ENCODE results near the gene ZNF722. TPM values are rescaled to one million over a fixed set of nuclear protein-coding genes. Genes with fewer than 3 reads are reported as not detected.
"Not testable (repeated sequence)": the region's sequence is repeated elsewhere in the genome, so short reads cannot be mapped to it uniquely, and the experiment has no call there.

Gene ZNF722
- total and polyA plus RNA-seq, 2 experiments from 2014 or later = not detected

- not testable (repeated sequence) for H3K4me1 ChIP-seq (ENCODE audit: insufficient read depth); H2AFZ ChIP-seq; H3K4me3 ChIP-seq; H3K27ac ChIP-seq (ENCODE audit: low read depth); H3K27ac Mint-ChIP-seq; H3K36me3 ChIP-seq (ENCODE audit: insufficient read depth); H3K4me1 Mint-ChIP-seq; DNase-seq (ENCODE audit: low spot score); H3K27me3 Mint-ChIP-seq (ENCODE audit: insufficient read depth, low read depth, poor library complexity); H3K4me2 ChIP-seq; H3K27me3 ChIP-seq (ENCODE audit: insufficient read depth); H3K9me2 ChIP-seq (ENCODE audit: insufficient read depth); H4K20me1 ChIP-seq (replicated peaks; ENCODE audit: insufficient read depth); H3K4me3 Mint-ChIP-seq; ATAC-seq; H3K79me2 ChIP-seq (replicated peaks; ENCODE audit: insufficient read depth); H3F3A ChIP-seq (replicated peaks; ENCODE audit: low read depth)
- Mint-ChIP-seq H3K9me3 (peaks cover 87% of the 10 kb centered on the region), H3K36me3 (ENCODE audit: low read depth) (peaks cover 29% of the 10 kb centered on the region)
Measured at GRCh38 chr7:64015496-64015895, 16.8 kb downstream of the ZNF722 start.

GRCh38 chr7:64035388-64035787, 36.7 kb downstream of the ZNF722 start:
- H3K9me3 Mint-ChIP-seq = peaks cover 100% of the 10 kb centered on the region
- H3K36me3 Mint-ChIP-seq (ENCODE audit: low read depth) = peaks cover 46% of the 10 kb centered on the region

GRCh38 chr7:64037095-64037494, 38.4 kb downstream of the ZNF722 start:
- peaks cover 8% of the 10 kb centered on the region for H3K27me3 Mint-ChIP-seq (ENCODE audit: insufficient read depth, low read depth, poor library complexity)
- H3K36me3 Mint-ChIP-seq (ENCODE audit: low read depth) = peaks cover 35% of the 10 kb centered on the region
- Histone ChIP-seq H4K20me1 (replicated peaks; ENCODE audit: insufficient read depth) (no peaks in the 10 kb centered on the region), H3K27me3 (ENCODE audit: insufficient read depth) (no peaks in the 10 kb centered on the region), H3K9me2 (ENCODE audit: insufficient read depth) (no peaks in the 10 kb centered on the region), H3K36me3 (ENCODE audit: insufficient read depth) (no peaks in the 10 kb centered on the region), H2AFZ (no peak overlapping the region), H3K4me1 (ENCODE audit: insufficient read depth) (no peaks in the 10 kb centered on the region), H3K79me2 (replicated peaks; ENCODE audit: insufficient read depth) (no peaks in the 10 kb centered on the region), H3K27ac (ENCODE audit: low read depth) (no peak overlapping the region), H3F3A (replicated peaks; ENCODE audit: low read depth) (no peaks in the 10 kb centered on the region), H3K4me2 (no peak overlapping the region), H3K4me3 (no peak overlapping the region)
- no peak for DNase-seq (ENCODE audit: low spot score)
- no peak for ATAC-seq
- H3K27ac Mint-ChIP-seq = no peak overlapping the region
- no peak overlapping the region for H3K4me3 Mint-ChIP-seq
- H3K9me3 Mint-ChIP-seq = peaks cover 98% of the 10 kb centered on the region
- TF ChIP-seq ZNF114 (CRISPR knock-in tag; IDR thresholded peaks at IDR 0.05) = no peak
- TF ChIP-seq EZH2phosphoT487 (IDR thresholded peaks at IDR 0.05; ENCODE audit: unreplicated experiment) = no peak
- no peaks in the 10 kb centered on the region for H3K4me1 Mint-ChIP-seq

More at GRCh38 chr7:64035388-64035787, 36.7 kb downstream of the ZNF722 start:
- Mint-ChIP-seq H3K27ac (no peak overlapping the region), H3K4me3 (no peak overlapping the region), H3K4me1 (no peaks in the 10 kb centered on the region), H3K27me3 (ENCODE audit: insufficient read depth, low read depth, poor library complexity) (peaks cover 4% of the 10 kb centered on the region)
- ATAC-seq (no peak), DNase-seq (ENCODE audit: low spot score) (no peak)
- TF ChIP-seq REST (IDR thresholded peaks at IDR 0.05; ENCODE audit: unreplicated experiment) = no peak
- no peak for TF ChIP-seq CREB1 (CRISPR knock-in tag; IDR thresholded peaks at IDR 0.05; ENCODE audit: low read depth)
- no peak overlapping the region for H3K4me3 ChIP-seq
- H2AFZ ChIP-seq = no peak overlapping the region
- H3K4me1 ChIP-seq (ENCODE audit: insufficient read depth) = no peaks in the 10 kb centered on the region
- no peaks in the 10 kb centered on the region for H3F3A ChIP-seq (replicated peaks; ENCODE audit: low read depth)
- no peaks in the 10 kb centered on the region for H3K9me2 ChIP-seq (ENCODE audit: insufficient read depth)
- no peak overlapping the region for H3K4me2 ChIP-seq
- H3K27me3 ChIP-seq (ENCODE audit: insufficient read depth) = no peaks in the 10 kb centered on the region
- no peak overlapping the region for H3K27ac ChIP-seq (ENCODE audit: low read depth)
- no peaks in the 10 kb centered on the region for H3K79me2 ChIP-seq (replicated peaks; ENCODE audit: insufficient read depth)
- no peaks in the 10 kb centered on the region for H3K36me3 ChIP-seq (ENCODE audit: insufficient read depth)
- no peaks in the 10 kb centered on the region for H4K20me1 ChIP-seq (replicated peaks; ENCODE audit: insufficient read depth)
